Gastrocnemius medialis (tissue), 4 donors: ENCODE results near the gene PEAK1. TPM values are rescaled to one million over a fixed set of nuclear protein-coding genes. Genes with fewer than 3 reads are reported as not detected.

ENCODE experiments used
- ATAC-seq, 2 donors: fragments of 150-250 bp; one replicate each; pipeline ENCODE4 v1.9.1; 2016
- DNase-seq, 2 donors: peaks; one replicate each; pipeline ENCODE4 v3.0.0-alpha.2; 2019
- H3K27ac ChIP-seq, 4 donors: fragments of 200-600 bp; sonication (generic); 1 replicate in 1 of 4; 2 replicates in 3 of 4; pipeline ENCODE4 v1.5.1; 2016 to 2018; ENCODE audit warnings: mild to moderate bottlenecking in 2 of 4, moderate library complexity in 1 of 4
- H3K27me3 ChIP-seq, 3 donors: fragments of 200-600 bp; sonication (generic) in 2 of 3; 1 replicate in 1 of 3; 2 replicates in 2 of 3; pipeline versions ENCODE4 v1.5.1 to v1.6.0; 2016 to 2019; ENCODE audit warnings: mild to moderate bottlenecking in 1 of 3, moderate library complexity in 1 of 3
- H3K36me3 ChIP-seq, 2 donors: fragments of 200-600 bp; sonication (generic) in 1 of 2; one replicate each; pipeline ENCODE4 v1.5.1; 2017 to 2018
- H3K4me1 ChIP-seq, 2 donors: fragments of 200-600 bp; sonication (generic) in 1 of 2; one replicate each; pipeline ENCODE4 v1.5.1; 2016 to 2017; ENCODE audit warnings: mild to moderate bottlenecking in 2 of 2
- H3K4me3 ChIP-seq, 4 donors: fragments of 200-600 bp; sonication (generic) in 3 of 4; 1 replicate in 1 of 4; 2 replicates in 3 of 4; pipeline ENCODE4 v1.5.1; 2016 to 2019; ENCODE audit warnings: mild to moderate bottlenecking in 2 of 4
- H3K9me3 ChIP-seq, 3 donors: fragments of 200-600 bp; sonication (generic) in 2 of 3; 1 replicate in 1 of 3; 2 replicates in 2 of 3; pipeline ENCODE4 v1.5.1; 2016 to 2019
- CTCF ChIP-seq, 5 experiments: fragments of 450-650 bp in 3 of 5; fragments of 200-600 bp in 2 of 5; sonication (generic) in 2 of 5; IDR thresholded peaks in 4 of 5; conservative IDR thresholded peaks in 1 of 5; 1 replicate in 4 of 5; 2 replicates in 1 of 5; pipeline ENCODE4 v1.5.1; 2016 to 2019; ENCODE audit warnings: antibody characterized with exemption in 5 of 5, mild to moderate bottlenecking in 3 of 5, moderate library complexity in 3 of 5
- POLR2A ChIP-seq, 2 donors: fragments of 450-650 bp; IDR thresholded peaks; one replicate each; pipeline ENCODE4 v1.6.1; 2017; ENCODE audit warnings: antibody characterized with exemption in 2 of 2, mild to moderate bottlenecking in 2 of 2, moderate library complexity in 2 of 2
- in situ Hi-C, 4 donors: fragments of 200-750 bp; cut with MboI; loops; one replicate each; pipeline versions ENCODE4 v1.15.0 to v1.8.0; 2017; ENCODE audit warnings: low sequenced_read_pairs in 4 of 4
- intact Hi-C: fragments of 100-400 bp; cut with DNase I; formaldehyde crosslinking; loops from one replicate; pipeline ENCODE4 v1.15.1; 2023; ENCODE audit warnings: low total_unique reads
- total RNA-seq, 4 donors: library from RNA; depleted of rRNA; stranded (reverse); fragments of >200 nt; gene quantifications; one replicate each; pipeline versions ENCODE4 v1.1.0 to v1.2.3, GENCODE V29; 2016

PEAK1 gene
- total RNA-seq, 4 donors from 2014 or later, result 17.8 to 21.9 (median 20.8) TPM

- DNase-seq (no peak), ATAC-seq (no peak)
- H3K4me1 ChIP-seq, result no peaks in the 10 kb centered on the region
- H3K27me3 ChIP-seq, result no peaks in the 10 kb centered on the region
- H3K9me3 ChIP-seq, result no peaks in the 10 kb centered on the region
- peaks cover 0 to 5% of the 10 kb centered on the region in 2 donors for H3K36me3 ChIP-seq
- in situ Hi-C loops, result no loop called here
- H3K27ac ChIP-seq, result no peak overlapping the region
- TF ChIP-seq CTCF (IDR thresholded peaks at IDR 0.05 in 4 of 5, conservative IDR thresholded peaks at IDR 0.05 in 1 of 5) (no peak), POLR2A (IDR thresholded peaks at IDR 0.05) (no peak)
- H3K4me3 ChIP-seq, result no peak overlapping the region
- intact Hi-C loops, result no loop called here
Observed at GRCh38 chr15:77235566-77235965, 184.3 kb downstream of the PEAK1 start.

GRCh38 chr15:77228828-77229227, 191.1 kb downstream of the PEAK1 start:
- H3K9me3 ChIP-seq, result no peaks in the 10 kb centered on the region
- no peak for DNase-seq
- H3K4me1 ChIP-seq, result peaks cover 6 to 12% of the 10 kb centered on the region in 2 donors
- H3K36me3 ChIP-seq, result no peaks in the 10 kb centered on the region
- H3K4me3 ChIP-seq, result no peak overlapping the region
- no peak overlapping the region for H3K27ac ChIP-seq
- intact Hi-C loops, result no loop called here
- in situ Hi-C loops, result no loop called here
- no peaks in the 10 kb centered on the region for H3K27me3 ChIP-seq
- no peak for TF ChIP-seq POLR2A (IDR thresholded peaks at IDR 0.05)
- no peak for TF ChIP-seq CTCF (IDR thresholded peaks at IDR 0.05 in 4 of 5, conservative IDR thresholded peaks at IDR 0.05 in 1 of 5)
- ATAC-seq, result no peak

- no peak overlapping the region for H3K27ac ChIP-seq
- intact Hi-C loops, result no loop called here
Observed at GRCh38 chr15:77226652-77227051, 193.3 kb downstream of the PEAK1 start.

GRCh38 chr15:77225646-77226045, 194.3 kb downstream of the PEAK1 start:
- ATAC-seq (no peak), DNase-seq (no peak)
- Histone ChIP-seq H3K4me1 (peaks cover 6 to 12% of the 10 kb centered on the region in 2 donors), H3K36me3 (no peaks in the 10 kb centered on the region), H3K27ac (no peak overlapping the region), H3K4me3 (no peak overlapping the region), H3K27me3 (no peaks in the 10 kb centered on the region), H3K9me3 (no peaks in the 10 kb centered on the region)
- TF ChIP-seq CTCF (IDR thresholded peaks at IDR 0.05 in 4 of 5, conservative IDR thresholded peaks at IDR 0.05 in 1 of 5) (no peak), POLR2A (IDR thresholded peaks at IDR 0.05) (no peak)
- in situ Hi-C loops (no loop called here), intact Hi-C loops (no loop called here)

More at GRCh38 chr15:77226652-77227051, 193.3 kb downstream of the PEAK1 start:
- DNase-seq, result no peak
- no peak for ATAC-seq
- TF ChIP-seq CTCF (IDR thresholded peaks at IDR 0.05 in 4 of 5, conservative IDR thresholded peaks at IDR 0.05 in 1 of 5) (no peak), POLR2A (IDR thresholded peaks at IDR 0.05) (no peak)
- H3K4me3 ChIP-seq, result no peak overlapping the region
- H3K9me3 ChIP-seq, result no peaks in the 10 kb centered on the region
- H3K36me3 ChIP-seq, result no peaks in the 10 kb centered on the region
- in situ Hi-C loops, result no loop called here
- H3K4me1 ChIP-seq, result peaks cover 6 to 12% of the 10 kb centered on the region in 2 donors
- no peaks in the 10 kb centered on the region for H3K27me3 ChIP-seq

- intact Hi-C loops, result no loop called here
- H3K4me3 ChIP-seq, result no peak overlapping the region
- H3K4me1 ChIP-seq, result peaks cover 6 to 12% of the 10 kb centered on the region in 2 donors
- no peak for TF ChIP-seq POLR2A (IDR thresholded peaks at IDR 0.05)
- TF ChIP-seq CTCF (IDR thresholded peaks at IDR 0.05 in 4 of 5, conservative IDR thresholded peaks at IDR 0.05 in 1 of 5), result no peak
- no peak for ATAC-seq
- no peaks in the 10 kb centered on the region for H3K27me3 ChIP-seq
- no peaks in the 10 kb centered on the region for H3K36me3 ChIP-seq
- no peak for DNase-seq
- in situ Hi-C loops, result no loop called here
- no peaks in the 10 kb centered on the region for H3K9me3 ChIP-seq
- H3K27ac ChIP-seq, result no peak overlapping the region
Observed at GRCh38 chr15:77225088-77225487, 194.8 kb downstream of the PEAK1 start.
